ENCODE data around the gene TMEM245. TPM values are rescaled to one million over a fixed set of nuclear protein-coding genes. Genes with fewer than 3 reads are reported as not detected.

TMEM245 gene
- total RNA-seq, 4 donors from 2014 or later: 14.0 to 78.8 (median 68.3) TPM

DNA sequence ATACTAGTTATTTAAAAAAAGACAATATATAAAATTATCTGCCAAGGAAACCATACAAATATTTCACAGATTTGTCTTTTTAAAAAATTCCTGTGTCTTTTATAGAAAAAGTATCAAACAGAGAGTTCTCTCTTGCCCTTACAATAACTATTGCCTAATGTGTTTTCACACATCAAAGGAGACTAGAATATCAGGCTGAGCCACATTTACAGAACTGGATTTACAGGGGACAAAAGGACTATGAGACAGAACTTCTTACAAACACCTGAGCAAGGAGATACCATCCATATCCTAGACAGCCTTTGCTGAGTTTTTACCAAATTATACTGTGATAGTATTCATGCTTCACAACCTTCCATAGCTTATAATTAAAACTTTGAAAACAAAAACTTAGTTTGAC lies 34.2 kb downstream of the TMEM245 start:
- Histone ChIP-seq H3K4me1 (peaks cover 0 to 13% (median 0%) of the 10 kb centered on the region in 4 donors), H3K27me3 (no peaks in the 10 kb centered on the region), H3K36me3 (peaks cover 0 to 46% (median 0%) of the 10 kb centered on the region in 3 donors), H3K27ac (no peak overlapping the region), H3K4me3 (no peak overlapping the region), H3K9me3 (no peaks in the 10 kb centered on the region)
- DNase-seq: no peak
- no peak for TF ChIP-seq POLR2A (IDR thresholded peaks at IDR 0.05)
- TF ChIP-seq, protein P1, sequence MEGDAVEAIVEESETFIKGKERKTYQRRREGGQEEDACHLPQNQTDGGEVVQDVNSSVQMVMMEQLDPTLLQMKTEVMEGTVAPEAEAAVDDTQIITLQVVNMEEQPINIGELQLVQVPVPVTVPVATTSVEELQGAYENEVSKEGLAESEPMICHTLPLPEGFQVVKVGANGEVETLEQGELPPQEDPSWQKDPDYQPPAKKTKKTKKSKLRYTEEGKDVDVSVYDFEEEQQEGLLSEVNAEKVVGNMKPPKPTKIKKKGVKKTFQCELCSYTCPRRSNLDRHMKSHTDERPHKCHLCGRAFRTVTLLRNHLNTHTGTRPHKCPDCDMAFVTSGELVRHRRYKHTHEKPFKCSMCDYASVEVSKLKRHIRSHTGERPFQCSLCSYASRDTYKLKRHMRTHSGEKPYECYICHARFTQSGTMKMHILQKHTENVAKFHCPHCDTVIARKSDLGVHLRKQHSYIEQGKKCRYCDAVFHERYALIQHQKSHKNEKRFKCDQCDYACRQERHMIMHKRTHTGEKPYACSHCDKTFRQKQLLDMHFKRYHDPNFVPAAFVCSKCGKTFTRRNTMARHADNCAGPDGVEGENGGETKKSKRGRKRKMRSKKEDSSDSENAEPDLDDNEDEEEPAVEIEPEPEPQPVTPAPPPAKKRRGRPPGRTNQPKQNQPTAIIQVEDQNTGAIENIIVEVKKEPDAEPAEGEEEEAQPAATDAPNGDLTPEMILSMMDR (IDR thresholded peaks at IDR 0.05): no peak

DNA sequence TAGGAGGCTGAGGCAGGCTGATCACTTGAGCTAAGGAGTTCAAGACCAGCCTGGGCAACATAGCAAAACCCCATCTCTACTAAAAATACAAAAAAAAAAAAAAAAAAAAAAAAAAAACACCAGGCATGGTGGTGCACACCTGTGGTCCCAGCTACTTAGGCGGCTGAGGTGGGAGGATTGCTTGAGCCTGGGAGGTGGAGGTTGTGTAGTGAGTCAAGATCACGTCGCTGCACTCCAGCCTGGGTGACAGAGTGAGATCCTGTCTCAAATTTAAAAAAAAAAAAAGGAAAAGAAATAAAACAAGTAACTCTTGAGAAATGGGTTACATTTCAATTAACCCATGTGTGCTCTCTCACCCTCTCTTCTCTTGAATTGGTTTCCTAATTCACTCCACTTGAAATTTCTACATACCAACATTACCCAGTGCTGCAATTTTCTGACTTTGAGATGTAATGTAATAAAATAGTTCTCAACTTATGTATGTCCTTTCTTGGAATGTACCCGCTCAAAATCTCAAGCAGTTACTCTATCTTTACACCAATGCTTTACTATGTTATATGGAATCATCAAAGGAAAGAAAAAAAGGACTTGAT lies 35.8 kb downstream of the TMEM245 start:
- Histone ChIP-seq H3K4me3 (no peak overlapping the region), H3K27ac (no peak overlapping the region), H3K9me3 (no peaks in the 10 kb centered on the region), H3K36me3 (peaks cover 0 to 46% (median 0%) of the 10 kb centered on the region in 3 donors), H3K4me1 (peaks cover 0 to 13% (median 0%) of the 10 kb centered on the region in 4 donors), H3K27me3 (no peaks in the 10 kb centered on the region)
- no peak for DNase-seq
- no peak for TF ChIP-seq POLR2A (IDR thresholded peaks at IDR 0.05)
- TF ChIP-seq, protein P1 (IDR thresholded peaks at IDR 0.05): no peak

DNA sequence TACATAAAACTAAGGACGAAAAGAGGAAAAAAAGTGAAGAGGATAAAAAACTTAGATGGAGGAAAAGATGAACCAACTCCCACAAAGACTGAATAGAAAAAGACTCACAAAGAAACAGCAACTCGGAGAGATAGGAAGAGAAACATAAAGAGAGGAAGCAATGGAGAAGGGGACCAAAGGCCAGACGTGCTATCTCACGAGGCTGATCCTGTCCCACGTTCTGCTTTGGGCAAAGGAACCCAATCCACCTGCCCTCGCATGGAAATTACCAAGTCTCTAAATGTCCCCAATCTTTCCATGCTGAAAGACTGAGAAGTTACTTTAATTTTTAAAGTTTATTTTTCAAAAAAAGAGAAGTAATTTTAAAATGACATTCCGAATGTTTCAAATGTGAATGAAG lies 36.6 kb downstream of the TMEM245 start:
- H3K27me3 ChIP-seq: no peaks in the 10 kb centered on the region

DNA sequence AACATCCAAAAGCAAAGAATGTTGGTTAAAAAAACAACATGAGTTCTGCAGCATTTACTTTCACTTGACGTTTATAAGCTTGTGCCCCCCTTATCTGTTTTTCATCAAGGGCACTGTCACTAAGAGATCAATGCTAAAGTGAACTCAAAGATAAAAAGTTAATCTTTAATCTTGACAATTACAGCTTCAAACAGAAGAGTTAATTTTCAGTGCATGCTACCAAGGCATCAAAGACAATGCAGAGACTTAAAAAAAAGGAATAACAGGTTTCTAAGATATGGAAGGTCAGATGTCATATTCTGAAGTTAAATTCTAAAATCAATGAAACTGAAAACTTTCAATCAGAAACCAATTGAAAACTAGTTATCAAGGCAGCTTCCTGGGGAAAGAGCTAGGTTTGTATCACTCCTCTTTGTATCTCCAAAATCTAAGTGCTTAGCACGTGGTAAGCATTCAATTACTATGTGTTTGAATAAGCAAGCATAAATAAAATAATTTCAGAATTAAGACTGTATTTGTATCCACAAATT lies 37.6 kb downstream of the TMEM245 start:
- peaks cover 0 to 13% (median 0%) of the 10 kb centered on the region in 4 donors for H3K4me1 ChIP-seq
- no peaks in the 10 kb centered on the region for H3K27me3 ChIP-seq
- H3K4me3 ChIP-seq: no peak overlapping the region
- TF ChIP-seq POLR2A (IDR thresholded peaks at IDR 0.05): no peak
- TF ChIP-seq, protein P1 (IDR thresholded peaks at IDR 0.05): no peak
- H3K27ac ChIP-seq: no peak overlapping the region
- peaks cover 0 to 46% (median 0%) of the 10 kb centered on the region in 3 donors for H3K36me3 ChIP-seq
- DNase-seq: no peak
- H3K9me3 ChIP-seq: no peaks in the 10 kb centered on the region

More for the DNA sequence above, 36.6 kb downstream of the TMEM245 start:
- DNase-seq: no peak
- Histone ChIP-seq H3K36me3 (peaks cover 0 to 46% (median 0%) of the 10 kb centered on the region in 3 donors), H3K27ac (no peak overlapping the region), H3K9me3 (no peaks in the 10 kb centered on the region), H3K4me3 (no peak overlapping the region), H3K4me1 (peaks cover 0 to 13% (median 0%) of the 10 kb centered on the region in 4 donors)
- TF ChIP-seq, protein P1 (IDR thresholded peaks at IDR 0.05): no peak
- no peak for TF ChIP-seq POLR2A (IDR thresholded peaks at IDR 0.05)

DNA sequence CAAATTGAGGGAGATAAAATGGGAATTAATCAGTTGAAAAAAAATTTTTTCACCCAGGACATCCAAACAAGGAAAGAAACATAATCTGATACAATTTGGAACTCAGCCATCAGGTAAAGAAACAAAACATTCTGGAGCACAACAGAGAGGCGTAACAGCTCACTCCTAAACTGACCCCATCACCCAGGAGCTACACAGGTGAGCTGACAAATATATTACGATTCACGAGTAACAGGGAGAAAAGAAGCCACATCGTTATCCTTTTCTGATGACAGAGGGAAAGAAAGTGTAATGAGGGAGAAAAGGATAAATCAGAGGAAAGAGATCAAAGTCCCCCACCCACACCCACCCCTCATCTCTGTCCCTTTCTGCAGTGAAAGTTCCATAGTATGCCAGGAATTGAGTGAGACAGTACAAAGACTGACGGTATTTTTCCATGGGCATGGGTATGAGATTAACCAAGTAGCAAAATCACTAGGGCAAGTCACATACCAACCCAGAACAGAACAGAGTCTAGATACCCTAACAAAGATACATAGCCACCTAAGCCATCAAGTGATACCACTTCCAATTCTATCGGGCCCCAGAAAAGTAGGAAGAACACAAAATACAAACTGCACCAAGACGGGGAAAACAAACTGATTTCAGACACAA lies 45.4 kb downstream of the TMEM245 start:
- peaks cover 0 to 12% (median 0%) of the 10 kb centered on the region in 4 donors for H3K4me1 ChIP-seq
- H3K36me3 ChIP-seq: peaks cover 0 to 59% (median 0%) of the 10 kb centered on the region in 3 donors

More for the DNA sequence above, 45.4 kb downstream of the TMEM245 start:
- Histone ChIP-seq H3K27me3 (no peaks in the 10 kb centered on the region), H3K27ac (no peak overlapping the region), H3K4me3 (no peak overlapping the region), H3K9me3 (no peaks in the 10 kb centered on the region)
- no peak for DNase-seq
- TF ChIP-seq, protein P1 (IDR thresholded peaks at IDR 0.05): no peak
- TF ChIP-seq POLR2A (IDR thresholded peaks at IDR 0.05): no peak
